Activated CD8-positive, alpha-beta memory T cell treated with anti-CD3 and anti-CD28 coated beads for 36 hours (primary cell): ENCODE data around the gene SPTBN4. TPM values are rescaled to one million over a fixed set of nuclear protein-coding genes. Genes with fewer than 3 reads are reported as not detected.
"Not testable (repeated sequence)": the region's sequence is repeated elsewhere in the genome, so short reads cannot be mapped to it uniquely, and the experiment has no call there.

Experiments used
- CTCF ChIA-PET: fragments of 350-600 bp; sonication (Branson Sonifier 250); formaldehyde crosslinking; loops from one replicate; lab custom pipeline; 2021; ENCODE audit warnings: antibody characterized with exemption; lab: Charles Lee
- POLR2A ChIA-PET: fragments of 350-600 bp; sonication (Branson Sonifier 250); formaldehyde crosslinking; loops from one replicate; lab custom pipeline; 2021; ENCODE audit warnings: antibody characterized with exemption; lab: Charles Lee
- total RNA-seq, 2 experiments: library from RNA; stranded (reverse); gene quantifications; one replicate each; pipeline ENCODE4 v1.2.3, GENCODE V29; 2021

The SPTBN4 gene
- total RNA-seq, 2 experiments from 2014 or later: 0.40 to 0.92 TPM

GRCh38 chr19:40582467-40582866 is 115.7 kb downstream of the SPTBN4 start:
- CTCF ChIA-PET: interaction anchor here (0.9 to 1.3 kb wide), 2 partner anchors 12 to 21 kb away, joined by 3 to 4 read pairs; no protein-coding TSS in a partner anchor
- POLR2A ChIA-PET: no interaction called here

- ChIA-PET POLR2A (no interaction called here), CTCF (no interaction called here)
These were observed 116.5 kb downstream of the SPTBN4 start for GRCh38 chr19:40583283-40583682.

GRCh38 chr19:40584007-40584406 is 117.2 kb downstream of the SPTBN4 start:
- CTCF ChIA-PET: no interaction called here
- POLR2A ChIA-PET: no interaction called here

- POLR2A ChIA-PET: no interaction called here
- CTCF ChIA-PET: interaction anchor here (1.3 kb wide), 1 partner anchor 14 kb away, joined by 4 read pairs; no protein-coding TSS in a partner anchor
These were observed 118.6 kb downstream of the SPTBN4 start for GRCh38 chr19:40585241-40585981.

GRCh38 chr19:40585982-40586422 is 119.2 kb downstream of the SPTBN4 start:
- ChIA-PET CTCF (interaction anchor here (0.6 to 1.3 kb wide), 2 partner anchors 15 to 64 kb away, joined by 3 to 4 read pairs; no protein-coding TSS in a partner anchor), POLR2A (no interaction called here)

GRCh38 chr19:40586611-40587010 is 119.8 kb downstream of the SPTBN4 start:
- POLR2A ChIA-PET: no interaction called here
- CTCF ChIA-PET: interaction anchor here (0.5 to 1.0 kb wide), 3 partner anchors 12 to 49 kb away, joined by 3 read pairs; no protein-coding TSS in a partner anchor

GRCh38 chr19:40588110-40588854 is 121.5 kb downstream of the SPTBN4 start:
- CTCF ChIA-PET: no interaction called here
- POLR2A ChIA-PET: no interaction called here

- CTCF ChIA-PET: no interaction called here
- POLR2A ChIA-PET: no interaction called here
These were observed 122.2 kb downstream of the SPTBN4 start for GRCh38 chr19:40588926-40589569.

GRCh38 chr19:40589591-40590429 is 123.0 kb downstream of the SPTBN4 start:
- CTCF ChIA-PET: no interaction called here
- POLR2A ChIA-PET: no interaction called here

GRCh38 chr19:40590464-40591265 is 123.9 kb downstream of the SPTBN4 start:
- POLR2A ChIA-PET: no interaction called here
- CTCF ChIA-PET: interaction anchor here (0.6 to 0.7 kb wide), 2 partner anchors 41 to 51 kb away, joined by 3 read pairs; no protein-coding TSS in a partner anchor

GRCh38 chr19:40591724-40592123 is 124.9 kb downstream of the SPTBN4 start:
- POLR2A ChIA-PET: not testable (repeated sequence)
- CTCF ChIA-PET: interaction anchor here (1.0 kb wide), 1 partner anchor 44 kb away, joined by 4 read pairs; no protein-coding TSS in a partner anchor

GRCh38 chr19:40592170-40592569 is 125.4 kb downstream of the SPTBN4 start:
- CTCF ChIA-PET: interaction anchor here (1.0 kb wide), 1 partner anchor 44 kb away, joined by 4 read pairs; no protein-coding TSS in a partner anchor
- POLR2A ChIA-PET: no interaction called here

- ChIA-PET CTCF (interaction anchor here (3.2 kb wide), 1 partner anchor 10 kb away, joined by 12 read pairs; no protein-coding TSS in a partner anchor), POLR2A (no interaction called here)
These were observed 127.5 kb downstream of the SPTBN4 start for GRCh38 chr19:40594255-40594654.

- CTCF ChIA-PET: interaction anchor here (0.6 to 3.2 kb wide), 4 partner anchors 9 to 562 kb away, joined by 3 to 12 read pairs (median 6); no protein-coding TSS in a partner anchor
- POLR2A ChIA-PET: no interaction called here
These were observed 127.9 kb downstream of the SPTBN4 start for GRCh38 chr19:40594657-40595091.

- POLR2A ChIA-PET: no interaction called here
- CTCF ChIA-PET: interaction anchor here (0.8 to 1.1 kb wide), 3 partner anchors 11 to 26 kb away, joined by 3 read pairs; no protein-coding TSS in a partner anchor
These were observed 130.0 kb downstream of the SPTBN4 start for GRCh38 chr19:40596608-40597328.

- ChIA-PET POLR2A (no interaction called here), CTCF (interaction anchor here (1.1 to 12.0 kb wide), 3 partner anchors 18 to 49 kb away, joined by 3 to 69 read pairs (median 21); no protein-coding TSS in a partner anchor)
These were observed 130.6 kb downstream of the SPTBN4 start for GRCh38 chr19:40597329-40597838.
